K562 (cell line): ENCODE measurements around the gene PDLIM7. TPM values are rescaled to one million over a fixed set of nuclear protein-coding genes. Genes with fewer than 3 reads are reported as not detected.
A peak's percentile ranks its signal among the peaks of the same experiment; 100 is the strongest.

Experiments
- ADNP ChIP-seq: fragments of 200-800 bp; sonication (Bioruptor generic); IDR thresholded peaks from 2 replicates; pipeline ENCODE4 v1.6.1; 2016; ENCODE audit warnings: missing genetic modification characterization, missing compliant biosample characterization
- BRD9 ChIP-seq: fragments of 450-650 bp; IDR thresholded peaks from 2 replicates; pipeline ENCODE4 v1.6.1; 2018; ENCODE audit warnings: low read depth; ENCODE audit not compliant: partially characterized antibody
- CEBPB ChIP-seq: fragments of 450-650 bp; IDR thresholded peaks from 2 replicates; pipeline ENCODE4 v1.6.1; 2016; ENCODE audit warnings: missing genetic modification characterization, missing compliant biosample characterization
- FUS ChIP-seq: fragments of 200-400 bp; formaldehyde crosslinking; optimal IDR thresholded peaks from 2 replicates; pipeline ENCODE3; 2017; ENCODE audit warnings: low read depth, low read length
- GTF2F1 ChIP-seq: IDR thresholded peaks from 2 replicates; pipeline ENCODE4 v1.6.1; 2011; ENCODE audit warnings: low read depth, low read length, improper control_type of control experiment
- JUN ChIP-seq, 2 experiments: sonication (generic) in 1 of 2; formaldehyde crosslinking in 1 of 2; IDR thresholded peaks; 2 replicates each; pipeline versions ENCODE4 v1.6.1 to v1.8.0; 2012 to 2022; ENCODE audit warnings: borderline replicate concordance in 2 of 2, mild to moderate bottlenecking in 2 of 2, improper control_type of control experiment in 1 of 2, low read depth in 1 of 2, low read length in 1 of 2, missing genetic modification reagents in 1 of 2
- KLF1 ChIP-seq: fragments of 450-650 bp; IDR thresholded peaks from 2 replicates; pipeline ENCODE4 v1.6.1; 2016; ENCODE audit warnings: missing genetic modification characterization, missing compliant biosample characterization
- LEF1 ChIP-seq: fragments of 450-650 bp; IDR thresholded peaks from 2 replicates; pipeline ENCODE4 v1.6.1; 2016; ENCODE audit warnings: mild to moderate bottlenecking
- NR2F6 ChIP-seq: fragments of 450-650 bp; formaldehyde crosslinking; IDR thresholded peaks from 2 replicates; pipeline ENCODE4 v1.4.0; 2020; ENCODE audit warnings: mild to moderate bottlenecking
- PCBP1 ChIP-seq: fragments of 200-400 bp; formaldehyde crosslinking; IDR thresholded peaks from 2 replicates; pipeline ENCODE4 v1.6.1; 2018; ENCODE audit warnings: mild to moderate bottlenecking, low read depth, low read length; ENCODE audit not compliant: poor library complexity, severe bottlenecking
- PHB2 ChIP-seq: fragments of 450-650 bp; IDR thresholded peaks from 2 replicates; pipeline ENCODE4 v1.6.1; 2017; ENCODE audit warnings: low read depth
- SLC30A9 ChIP-seq: fragments of 250-450 bp; sonication (Bioruptor Pico); IDR thresholded peaks from 2 replicates; pipeline ENCODE4 v1.8.0; 2022; ENCODE audit warnings: mild to moderate bottlenecking, moderate library complexity
- SMAD4 ChIP-seq: fragments of 250-450 bp; sonication (Bioruptor Pico); conservative IDR thresholded peaks from 2 replicates; pipeline ENCODE4 v1.8.0; 2021; ENCODE audit warnings: inconsistent platforms, mild to moderate bottlenecking, moderate library complexity
- SMC3 ChIP-seq: conservative IDR thresholded peaks from 2 replicates; pipeline ENCODE4 v1.6.1; 2011; ENCODE audit warnings: low read depth, low read length, improper control_type of control experiment; ENCODE audit not compliant: insufficient read depth
- SRSF7 ChIP-seq: fragments of 200-400 bp; formaldehyde crosslinking; optimal IDR thresholded peaks from 2 replicates; pipeline ENCODE3; 2017; ENCODE audit warnings: mild to moderate bottlenecking, low read depth, low read length
- STAT5A ChIP-seq: IDR thresholded peaks from 2 replicates; pipeline ENCODE4 v1.6.1; 2012; ENCODE audit warnings: low read length, inconsistent platforms, borderline replicate concordance
- TAF1 ChIP-seq: IDR thresholded peaks from 2 replicates; pipeline ENCODE4 v1.6.1; 2011; ENCODE audit warnings: mild to moderate bottlenecking, low read length, moderate library complexity; ENCODE audit not compliant: insufficient read depth, control insufficient read depth, severe bottlenecking; ENCODE audit errors: extremely low read depth
- THRAP3 ChIP-seq: fragments of 450-650 bp; IDR thresholded peaks from 2 replicates; pipeline ENCODE4 v1.6.1; 2016; ENCODE audit warnings: mild to moderate bottlenecking, inconsistent platforms, borderline replicate concordance
- XRCC5 ChIP-seq: fragments of 200-400 bp; formaldehyde crosslinking; IDR thresholded peaks from 2 replicates; pipeline ENCODE4 v1.6.1; 2017; ENCODE audit warnings: low read depth, mild to moderate bottlenecking, low read length
- ZNF124 ChIP-seq: sonication (generic); formaldehyde crosslinking; IDR thresholded peaks from 2 replicates; pipeline ENCODE4 v1.8.1; 2022; ENCODE audit warnings: missing genetic modification reagents
- polyA plus RNA-seq, 8 experiments: library from polyadenylated mRNA; depleted of rRNA in 4 of 8; stranded (reverse) in 5 of 8; unstranded in 3 of 8; fragments of >200 nt; fragmentation: Nextera tagmentation in 2 of 8; fragmentation: Illumina TruSeq in 1 of 8; extraction: Ambion mirVana in 2 of 8; extraction: Trizol in 1 of 8; gene quantifications; 2 replicates each; pipeline versions ENCODE4 v1.2.1 to v1.2.3, GENCODE V29; 2011 to 2014; ENCODE audit warnings: inconsistent platforms in 1 of 8, missing spikeins in 1 of 8
- total RNA-seq, 7 experiments: library from RNA; depleted of rRNA in 6 of 7; stranded (reverse); fragments of >200 nt in 6 of 7; fragmentation: Illumina TruSeq in 2 of 7; extraction: Trizol in 2 of 7; gene quantifications; 2 replicates each; pipeline versions ENCODE4 v1.2.1 to v1.2.3, GENCODE V29; 2011 to 2021; ENCODE audit warnings: low replicate concordance in 1 of 7
- TF ChIP-seq, protein P1 (sequence below): fragments of 450-650 bp; IDR thresholded peaks from one replicate; pipeline ENCODE4 v1.6.1; 2018; ENCODE audit warnings: mild to moderate bottlenecking, moderate library complexity; ENCODE audit not compliant: partially characterized antibody
- TF ChIP-seq, protein P2 (sequence below): fragments of 250-450 bp; sonication (Bioruptor Pico); IDR thresholded peaks from 2 replicates; pipeline ENCODE4 v1.5.0; 2021; ENCODE audit warnings: mild to moderate bottlenecking, borderline replicate concordance
- TF ChIP-seq, protein P3 (sequence below): fragments of 450-650 bp; formaldehyde crosslinking; IDR thresholded peaks from 2 replicates; pipeline ENCODE4 v1.4.0; 2020; ENCODE audit warnings: mild to moderate bottlenecking, mixed read lengths

Gene PDLIM7
- total and polyA plus RNA-seq, 9 of the 15 experiments (the other 6 are each of a cell fraction or from before 2014, with no cell fraction given): 2.1 to 124 (median 32.6) TPM

DNA sequence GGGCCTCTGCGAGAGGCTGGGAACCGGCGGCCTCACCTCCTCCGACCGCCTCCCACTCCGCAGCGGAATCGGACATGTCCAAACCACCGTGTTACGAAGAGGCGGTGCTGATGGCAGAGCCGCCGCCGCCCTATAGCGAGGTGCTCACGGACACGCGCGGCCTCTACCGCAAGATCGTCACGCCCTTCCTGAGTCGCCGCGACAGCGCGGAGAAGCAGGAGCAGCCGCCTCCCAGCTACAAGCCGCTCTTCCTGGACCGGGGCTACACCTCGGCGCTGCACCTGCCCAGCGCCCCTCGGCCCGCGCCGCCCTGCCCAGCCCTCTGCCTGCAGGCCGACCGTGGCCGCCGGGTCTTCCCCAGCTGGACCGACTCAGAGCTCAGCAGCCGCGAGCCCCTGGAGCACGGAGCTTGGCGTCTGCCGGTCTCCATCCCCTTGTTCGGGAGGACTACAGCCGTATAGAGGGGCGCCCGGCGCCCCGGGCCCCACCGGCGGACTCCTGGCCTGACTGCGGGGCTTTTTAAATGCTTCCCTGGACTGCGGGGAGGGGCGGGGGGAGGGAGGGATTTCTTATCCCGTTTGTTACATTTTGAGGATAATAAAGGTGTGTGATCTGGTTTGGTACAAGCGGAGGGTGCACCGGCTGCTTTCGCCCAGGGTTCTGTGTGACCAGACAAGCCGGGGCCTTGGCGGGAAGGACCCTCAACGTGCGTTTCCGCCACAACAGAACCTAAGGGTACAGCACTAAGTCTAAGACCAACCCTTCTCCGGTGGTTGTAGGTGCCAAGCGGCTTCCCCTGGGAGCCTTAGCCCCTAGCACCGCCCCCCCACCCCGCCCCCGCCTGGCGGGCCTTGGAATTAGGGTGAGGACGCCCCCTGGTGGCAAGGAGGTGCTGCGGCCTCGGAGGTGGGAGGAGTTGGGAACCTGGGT lies 41.5 kb downstream of the PDLIM7 start (continued):
- TF ChIP-seq PCBP1 (no peak), ADNP (tag) (no peak), KLF1 (no peak; the same call in none of the 2 replicates), LEF1 (no peak), NR2F6 (CRISPR knock-in tag) (no peak), SRSF7 (no peak), ZNF124 (CRISPR knock-in tag) (no peak), STAT5A (no peak), GTF2F1 (no peak), XRCC5 (no peak; the same call in 1 of the 2 replicates), JUN (IDR thresholded peaks at IDR 0.05; ENCODE audit: borderline replicate concordance, low read depth, low read length) (0 out of 2 replicates have a peak, but pooled peaks have one; percentile 17), JUN (CRISPR knock-in tag; IDR thresholded peaks at IDR 0.05; ENCODE audit: borderline replicate concordance) (no peak), FUS (peak; percentile 0), SMAD4 (no peak), BRD9 (no peak), THRAP3 (no peak), TAF1 (peak; percentile 36), PHB2 (no peak), SMC3 (peak; percentile 67), CEBPB (tag) (no peak), SLC30A9 (CRISPR knock-in tag) (no peak)
- TF ChIP-seq, protein P1, sequence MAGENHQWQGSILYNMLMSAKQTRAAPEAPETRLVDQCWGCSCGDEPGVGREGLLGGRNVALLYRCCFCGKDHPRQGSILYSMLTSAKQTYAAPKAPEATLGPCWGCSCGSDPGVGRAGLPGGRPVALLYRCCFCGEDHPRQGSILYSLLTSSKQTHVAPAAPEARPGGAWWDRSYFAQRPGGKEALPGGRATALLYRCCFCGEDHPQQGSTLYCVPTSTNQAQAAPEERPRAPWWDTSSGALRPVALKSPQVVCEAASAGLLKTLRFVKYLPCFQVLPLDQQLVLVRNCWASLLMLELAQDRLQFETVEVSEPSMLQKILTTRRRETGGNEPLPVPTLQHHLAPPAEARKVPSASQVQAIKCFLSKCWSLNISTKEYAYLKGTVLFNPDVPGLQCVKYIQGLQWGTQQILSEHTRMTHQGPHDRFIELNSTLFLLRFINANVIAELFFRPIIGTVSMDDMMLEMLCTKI: no peak
- TF ChIP-seq, protein P2, sequence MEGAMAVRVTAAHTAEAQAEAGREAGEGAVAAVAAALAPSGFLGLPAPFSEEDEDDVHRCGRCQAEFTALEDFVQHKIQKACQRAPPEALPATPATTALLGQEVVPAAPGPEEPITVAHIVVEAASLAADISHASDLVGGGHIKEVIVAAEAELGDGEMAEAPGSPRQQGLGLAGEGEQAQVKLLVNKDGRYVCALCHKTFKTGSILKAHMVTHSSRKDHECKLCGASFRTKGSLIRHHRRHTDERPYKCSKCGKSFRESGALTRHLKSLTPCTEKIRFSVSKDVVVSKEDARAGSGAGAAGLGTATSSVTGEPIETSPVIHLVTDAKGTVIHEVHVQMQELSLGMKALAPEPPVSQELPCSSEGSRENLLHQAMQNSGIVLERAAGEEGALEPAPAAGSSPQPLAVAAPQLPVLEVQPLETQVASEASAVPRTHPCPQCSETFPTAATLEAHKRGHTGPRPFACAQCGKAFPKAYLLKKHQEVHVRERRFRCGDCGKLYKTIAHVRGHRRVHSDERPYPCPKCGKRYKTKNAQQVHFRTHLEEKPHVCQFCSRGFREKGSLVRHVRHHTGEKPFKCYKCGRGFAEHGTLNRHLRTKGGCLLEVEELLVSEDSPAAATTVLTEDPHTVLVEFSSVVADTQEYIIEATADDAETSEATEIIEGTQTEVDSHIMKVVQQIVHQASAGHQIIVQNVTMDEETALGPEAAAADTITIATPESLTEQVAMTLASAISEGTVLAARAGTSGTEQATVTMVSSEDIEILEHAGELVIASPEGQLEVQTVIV (CRISPR knock-in tag): no peak
- TF ChIP-seq, protein P3, sequence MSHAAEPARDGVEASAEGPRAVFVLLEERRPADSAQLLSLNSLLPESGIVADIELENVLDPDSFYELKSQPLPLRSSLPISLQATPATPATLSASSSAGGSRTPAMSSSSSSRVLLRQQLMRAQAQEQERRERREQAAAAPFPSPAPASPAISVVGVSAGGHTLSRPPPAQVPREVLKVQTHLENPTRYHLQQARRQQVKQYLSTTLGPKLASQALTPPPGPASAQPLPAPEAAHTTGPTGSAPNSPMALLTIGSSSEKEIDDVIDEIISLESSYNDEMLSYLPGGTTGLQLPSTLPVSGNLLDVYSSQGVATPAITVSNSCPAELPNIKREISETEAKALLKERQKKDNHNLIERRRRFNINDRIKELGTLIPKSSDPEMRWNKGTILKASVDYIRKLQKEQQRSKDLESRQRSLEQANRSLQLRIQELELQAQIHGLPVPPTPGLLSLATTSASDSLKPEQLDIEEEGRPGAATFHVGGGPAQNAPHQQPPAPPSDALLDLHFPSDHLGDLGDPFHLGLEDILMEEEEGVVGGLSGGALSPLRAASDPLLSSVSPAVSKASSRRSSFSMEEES (CRISPR knock-in tag): no peak
